Measurements from ENCODE around the gene MEN1.

The MEN1 gene

GRCh38 chr11:64841592-64842365 is 31.4 kb upstream of the MEN1 start:
- H3K9me3 Mint-ChIP-seq, result no peaks in the 10 kb centered on the region
- DNase-seq (no peak), ATAC-seq (replicated peaks) (no peak)
- peaks cover 0 to 3% of the 10 kb centered on the region in 2 donors for H3K36me3 Mint-ChIP-seq
- H3K4me1 Mint-ChIP-seq, result peaks cover 17 to 27% of the 10 kb centered on the region in 2 donors
- H3K27ac Mint-ChIP-seq, result no peak overlapping the region
- H3K4me3 Mint-ChIP-seq, result no peak overlapping the region
- H3K27me3 Mint-ChIP-seq, result no peaks in the 10 kb centered on the region

- Mint-ChIP-seq H3K27me3 (no peaks in the 10 kb centered on the region), H3K4me1 (peaks cover 16 to 24% of the 10 kb centered on the region in 2 donors), H3K27ac (no peak overlapping the region), H3K9me3 (no peaks in the 10 kb centered on the region), H3K4me3 (no peak overlapping the region), H3K36me3 (peaks cover 0 to 3% of the 10 kb centered on the region in 2 donors)
- DNase-seq (no peak), ATAC-seq (replicated peaks) (no peak)
Measured at GRCh38 chr11:64839887-64840782, 29.8 kb upstream of the MEN1 start.

- Mint-ChIP-seq H3K27me3 (no peaks in the 10 kb centered on the region), H3K4me1 (peaks cover 14 to 20% of the 10 kb centered on the region in 2 donors), H3K9me3 (no peaks in the 10 kb centered on the region), H3K4me3 (no peak overlapping the region), H3K27ac (no peak overlapping the region), H3K36me3 (peaks cover 0 to 3% of the 10 kb centered on the region in 2 donors)
- no peak for ATAC-seq (replicated peaks)
- no peak for DNase-seq
Measured at GRCh38 chr11:64839335-64839734, 29.0 kb upstream of the MEN1 start.

GRCh38 chr11:64838600-64839334 is 28.4 kb upstream of the MEN1 start:
- no peak for DNase-seq
- no peaks in the 10 kb centered on the region for H3K27me3 Mint-ChIP-seq
- H3K36me3 Mint-ChIP-seq, result peaks cover 0 to 3% of the 10 kb centered on the region in 2 donors
- no peak overlapping the region for H3K4me3 Mint-ChIP-seq
- no peak overlapping the region for H3K27ac Mint-ChIP-seq
- no peak for ATAC-seq (replicated peaks)
- H3K4me1 Mint-ChIP-seq, result peaks cover 12 to 14% of the 10 kb centered on the region in 2 donors
- no peaks in the 10 kb centered on the region for H3K9me3 Mint-ChIP-seq

GRCh38 chr11:64837887-64838351 is 27.6 kb upstream of the MEN1 start:
- Mint-ChIP-seq H3K27me3 (no peaks in the 10 kb centered on the region), H3K27ac (no peak overlapping the region), H3K9me3 (no peaks in the 10 kb centered on the region), H3K4me1 (peaks cover 5 to 6% of the 10 kb centered on the region in 2 donors), H3K4me3 (no peak overlapping the region), H3K36me3 (peaks cover 0 to 3% of the 10 kb centered on the region in 2 donors)
- ATAC-seq (replicated peaks), result no peak
- no peak for DNase-seq

- DNase-seq (no peak), ATAC-seq (replicated peaks) (no peak)
- Mint-ChIP-seq H3K36me3 (peaks cover 0 to 7% of the 10 kb centered on the region in 2 donors), H3K27me3 (no peaks in the 10 kb centered on the region), H3K9me3 (no peaks in the 10 kb centered on the region), H3K4me3 (no peak overlapping the region), H3K4me1 (peaks cover 5% of the 10 kb centered on the region in 2 donors), H3K27ac (no peak overlapping the region)
Measured at GRCh38 chr11:64836448-64837072, 26.2 kb upstream of the MEN1 start.

- no peak for ATAC-seq (replicated peaks)
- Mint-ChIP-seq H3K4me1 (peaks cover 5% of the 10 kb centered on the region in 2 donors), H3K9me3 (no peaks in the 10 kb centered on the region), H3K36me3 (peaks cover 0 to 7% of the 10 kb centered on the region in 2 donors), H3K27ac (no peak overlapping the region), H3K27me3 (no peaks in the 10 kb centered on the region), H3K4me3 (no peak overlapping the region)
- DNase-seq, result no peak
Measured at GRCh38 chr11:64835616-64836447, 25.5 kb upstream of the MEN1 start.

- ATAC-seq (replicated peaks) (no peak), DNase-seq (no peak)
- Mint-ChIP-seq H3K27ac (no peak overlapping the region), H3K36me3 (peaks cover 0 to 7% of the 10 kb centered on the region in 2 donors), H3K4me3 (no peak overlapping the region), H3K9me3 (no peaks in the 10 kb centered on the region), H3K27me3 (no peaks in the 10 kb centered on the region), H3K4me1 (peaks cover 5% of the 10 kb centered on the region in 2 donors)
Measured at GRCh38 chr11:64834723-64835615, 24.6 kb upstream of the MEN1 start.

- Mint-ChIP-seq H3K4me1 (peaks cover 3 to 5% of the 10 kb centered on the region in 2 donors), H3K27me3 (no peaks in the 10 kb centered on the region), H3K27ac (no peak overlapping the region), H3K4me3 (no peak overlapping the region), H3K9me3 (no peaks in the 10 kb centered on the region), H3K36me3 (peaks cover 0 to 4% of the 10 kb centered on the region in 2 donors)
- no peak for ATAC-seq (replicated peaks)
- DNase-seq, result no peak
Measured at GRCh38 chr11:64834031-64834722, 23.8 kb upstream of the MEN1 start.

- H3K4me3 Mint-ChIP-seq, result no peak overlapping the region
- peaks cover 0 to 6% of the 10 kb centered on the region in 2 donors for H3K36me3 Mint-ChIP-seq
- H3K4me1 Mint-ChIP-seq, result peaks cover 6 to 10% of the 10 kb centered on the region in 2 donors
- no peaks in the 10 kb centered on the region for H3K9me3 Mint-ChIP-seq
- H3K27ac Mint-ChIP-seq, result no peak overlapping the region
- no peak for ATAC-seq (replicated peaks)
- no peak for DNase-seq
- H3K27me3 Mint-ChIP-seq, result no peaks in the 10 kb centered on the region
Measured at GRCh38 chr11:64833509-64833908, 23.2 kb upstream of the MEN1 start.

GRCh38 chr11:64833198-64833502 is 22.8 kb upstream of the MEN1 start:
- H3K27ac Mint-ChIP-seq, result no peak overlapping the region
- H3K36me3 Mint-ChIP-seq, result peaks cover 0 to 6% of the 10 kb centered on the region in 2 donors
- no peak for DNase-seq
- H3K4me1 Mint-ChIP-seq, result peaks cover 6 to 10% of the 10 kb centered on the region in 2 donors
- H3K9me3 Mint-ChIP-seq, result no peaks in the 10 kb centered on the region
- H3K27me3 Mint-ChIP-seq, result no peaks in the 10 kb centered on the region
- H3K4me3 Mint-ChIP-seq, result no peak overlapping the region
- no peak for ATAC-seq (replicated peaks)
